ENCODE measurements around the gene IQCF5.
"Not testable (repeated sequence)": the region's sequence is repeated elsewhere in the genome, so short reads cannot be mapped to it uniquely, and the experiment has no call there.

DNA sequence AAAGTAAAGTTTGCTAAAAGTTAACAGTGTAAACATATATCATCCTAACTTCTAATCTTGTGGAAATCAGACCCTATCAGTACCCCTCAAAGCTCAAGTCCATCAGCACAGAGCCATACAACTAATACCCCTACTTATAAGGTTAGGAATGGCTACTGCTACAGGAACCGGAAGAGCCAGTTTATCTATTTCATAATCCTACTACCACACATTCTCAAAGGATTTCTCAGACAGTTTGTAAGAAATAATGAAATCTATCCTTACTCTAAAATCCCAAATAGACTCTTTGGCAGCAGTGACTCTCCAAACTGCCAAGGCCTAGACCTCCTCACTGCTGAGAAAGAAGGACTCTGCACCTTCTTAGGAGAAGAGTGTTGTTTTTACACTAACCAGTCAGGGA, 20.0 kb downstream of the IQCF5 start:
- TF ChIP-seq, protein P1, sequence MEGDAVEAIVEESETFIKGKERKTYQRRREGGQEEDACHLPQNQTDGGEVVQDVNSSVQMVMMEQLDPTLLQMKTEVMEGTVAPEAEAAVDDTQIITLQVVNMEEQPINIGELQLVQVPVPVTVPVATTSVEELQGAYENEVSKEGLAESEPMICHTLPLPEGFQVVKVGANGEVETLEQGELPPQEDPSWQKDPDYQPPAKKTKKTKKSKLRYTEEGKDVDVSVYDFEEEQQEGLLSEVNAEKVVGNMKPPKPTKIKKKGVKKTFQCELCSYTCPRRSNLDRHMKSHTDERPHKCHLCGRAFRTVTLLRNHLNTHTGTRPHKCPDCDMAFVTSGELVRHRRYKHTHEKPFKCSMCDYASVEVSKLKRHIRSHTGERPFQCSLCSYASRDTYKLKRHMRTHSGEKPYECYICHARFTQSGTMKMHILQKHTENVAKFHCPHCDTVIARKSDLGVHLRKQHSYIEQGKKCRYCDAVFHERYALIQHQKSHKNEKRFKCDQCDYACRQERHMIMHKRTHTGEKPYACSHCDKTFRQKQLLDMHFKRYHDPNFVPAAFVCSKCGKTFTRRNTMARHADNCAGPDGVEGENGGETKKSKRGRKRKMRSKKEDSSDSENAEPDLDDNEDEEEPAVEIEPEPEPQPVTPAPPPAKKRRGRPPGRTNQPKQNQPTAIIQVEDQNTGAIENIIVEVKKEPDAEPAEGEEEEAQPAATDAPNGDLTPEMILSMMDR (conservative IDR thresholded peaks at IDR 0.05) = not testable (repeated sequence)
- not testable (repeated sequence) for TF ChIP-seq ZFX (IDR thresholded peaks at IDR 0.05)
